Fibroblast of gingiva (primary cell): ENCODE results near the gene FBXO45.
"Not testable (repeated sequence)": the region's sequence is repeated elsewhere in the genome, so short reads cannot be mapped to it uniquely, and the experiment has no call there.

Source experiments
- DNase-seq: peaks from one replicate; pipeline ENCODE4 v3.0.0-alpha.2; 2011; ENCODE audit warnings: low read depth

FBXO45 gene

DNA sequence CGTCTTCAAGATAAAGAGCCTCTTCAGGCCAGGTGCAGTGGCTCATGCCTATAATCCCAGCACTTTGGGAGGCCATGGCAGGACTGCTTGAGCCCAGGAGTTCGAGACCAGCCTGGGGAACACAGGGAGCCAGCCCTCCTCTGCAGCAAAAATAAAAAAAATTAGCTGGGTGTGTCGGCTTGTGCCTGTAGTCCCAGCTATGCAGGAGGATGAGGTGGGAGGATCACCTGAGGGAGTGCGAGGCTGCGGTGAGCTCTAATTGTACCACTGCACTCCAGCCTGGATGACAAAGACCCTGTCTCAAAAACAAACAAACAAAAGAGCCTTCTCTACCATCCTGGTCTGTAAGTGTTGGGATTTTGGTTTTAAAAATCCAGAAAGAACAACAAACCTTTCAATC is 11.2 kb upstream of the FBXO45 start:
- no peak for DNase-seq

GRCh38 chr3:196558476-196558875 is 10.0 kb upstream of the FBXO45 start:
- DNase-seq: no peak

- DNase-seq: no peak
Observed at GRCh38 chr3:196559826-196560225, 8.6 kb upstream of the FBXO45 start.

DNA sequence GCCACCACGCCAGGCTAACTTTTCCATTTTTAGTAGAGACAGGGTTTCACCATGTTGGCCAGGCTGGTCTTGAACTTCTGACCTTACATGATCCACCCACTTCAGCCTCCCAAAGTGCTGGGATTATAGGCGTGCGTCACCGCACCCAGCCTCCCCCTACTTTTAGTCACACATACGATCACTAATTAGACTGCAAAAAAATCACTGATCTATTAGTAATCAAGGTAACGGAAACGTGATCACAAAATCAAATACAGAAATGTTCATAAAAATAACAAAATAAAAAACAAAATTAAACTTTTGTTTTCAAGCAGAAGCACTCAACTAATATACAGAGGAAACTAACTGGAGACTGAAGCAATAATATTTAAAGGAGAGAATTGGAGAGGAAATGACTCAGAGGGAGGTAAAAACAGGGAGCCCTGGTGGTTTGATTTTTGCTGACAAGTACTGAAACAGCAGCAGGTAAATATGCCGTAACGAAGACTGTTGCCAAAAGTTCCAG is 4.7 kb upstream of the FBXO45 start:
- no peak for DNase-seq

DNA sequence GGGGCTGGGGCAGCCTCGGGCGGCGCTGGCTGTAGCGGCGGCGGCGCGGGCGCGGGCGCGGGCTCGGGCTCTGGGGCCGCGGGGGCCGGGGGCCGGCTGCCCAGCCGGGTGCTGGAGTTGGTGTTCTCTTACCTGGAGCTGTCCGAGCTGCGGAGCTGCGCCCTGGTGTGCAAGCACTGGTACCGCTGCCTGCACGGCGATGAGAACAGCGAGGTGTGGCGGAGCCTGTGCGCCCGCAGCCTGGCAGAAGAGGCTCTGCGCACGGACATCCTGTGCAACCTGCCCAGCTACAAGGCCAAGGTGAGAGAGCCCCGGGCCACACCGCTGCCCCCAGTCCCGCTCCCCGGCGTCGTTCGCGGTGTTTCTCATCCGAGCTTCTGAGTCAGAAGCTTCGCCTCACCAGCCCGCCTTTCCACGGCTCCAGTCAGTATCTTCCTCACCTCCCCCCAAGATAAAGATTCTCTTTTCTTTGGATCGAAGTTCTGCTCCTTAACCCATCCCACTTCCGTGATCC is 600 bp downstream of the FBXO45 start:
- DNase-seq: peak; percentile 3

DNA sequence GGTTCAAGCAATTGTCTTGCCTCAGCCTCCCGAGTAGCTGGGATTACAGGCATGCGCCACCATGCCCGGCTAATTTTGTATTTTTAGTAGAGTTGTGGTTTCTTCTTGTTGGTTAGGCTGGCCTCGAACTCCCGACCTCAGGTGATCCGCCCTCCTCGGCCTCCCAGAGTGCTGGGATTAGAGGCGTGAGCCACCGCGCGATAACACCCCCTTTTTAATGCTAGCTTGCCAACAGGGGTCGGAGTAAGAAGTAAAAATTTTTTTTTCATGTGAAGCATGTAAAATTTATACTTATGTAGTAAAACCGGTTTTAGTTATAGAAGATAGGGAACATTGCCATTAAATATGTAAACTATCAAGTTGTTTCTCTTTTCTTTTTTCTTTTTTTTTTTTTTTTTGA is 1.9 kb downstream of the FBXO45 start:
- DNase-seq: not testable (repeated sequence)

GRCh38 chr3:196572389-196572788 is 3.9 kb downstream of the FBXO45 start:
- no peak for DNase-seq

DNA sequence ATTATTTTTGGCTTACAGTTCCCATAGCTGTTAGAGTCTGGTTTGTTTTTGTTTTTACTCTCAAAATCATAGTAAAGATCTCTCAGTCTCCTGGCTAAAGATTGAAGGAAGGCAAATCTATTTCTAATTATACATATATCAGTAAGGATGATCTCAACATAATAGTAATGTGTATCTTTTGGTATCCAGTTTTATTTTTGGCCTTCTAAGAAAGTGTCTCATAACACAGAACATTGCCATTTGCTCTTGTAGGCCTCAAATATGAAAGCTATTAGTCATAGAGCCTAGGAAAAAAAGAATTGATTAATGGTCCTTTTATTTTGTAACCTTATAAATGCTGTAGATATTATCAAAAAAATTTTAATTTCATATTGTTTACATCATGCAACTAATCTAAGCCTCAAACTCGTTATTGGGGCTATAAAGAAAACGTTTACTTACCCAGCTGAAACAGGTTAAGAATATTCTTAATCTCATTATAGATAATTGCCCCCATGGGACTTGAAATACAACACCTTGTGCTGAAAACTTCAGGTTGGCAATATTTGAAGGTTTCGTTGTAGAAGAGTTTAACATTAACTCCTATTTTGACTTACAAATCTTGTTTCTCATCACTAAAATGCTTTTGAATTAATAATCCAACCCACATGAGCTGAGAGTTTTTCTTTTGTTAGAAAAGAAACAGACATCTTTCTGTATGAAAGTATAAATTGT is 16.7 kb downstream of the FBXO45 start:
- no peak for DNase-seq

DNA sequence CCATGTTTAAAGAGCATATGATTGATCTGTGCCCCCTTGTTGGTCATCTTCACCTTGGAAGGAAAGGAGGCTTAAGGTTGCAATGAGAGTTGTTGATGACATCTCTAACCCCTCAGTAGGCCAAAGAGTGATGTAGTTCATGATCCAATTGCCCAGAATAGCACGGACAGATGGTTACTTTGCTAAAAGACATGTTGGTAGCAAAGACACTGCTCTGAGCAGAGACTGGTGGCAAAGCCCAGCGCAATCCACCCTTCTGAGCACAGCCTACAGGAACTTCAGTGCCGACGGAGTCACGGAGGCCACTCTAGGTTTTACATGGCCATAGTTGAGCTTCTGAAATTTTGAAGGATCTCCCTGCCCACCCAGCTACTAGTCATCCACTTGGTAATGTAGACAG is 21.8 kb downstream of the FBXO45 start:
- DNase-seq: no peak

DNA sequence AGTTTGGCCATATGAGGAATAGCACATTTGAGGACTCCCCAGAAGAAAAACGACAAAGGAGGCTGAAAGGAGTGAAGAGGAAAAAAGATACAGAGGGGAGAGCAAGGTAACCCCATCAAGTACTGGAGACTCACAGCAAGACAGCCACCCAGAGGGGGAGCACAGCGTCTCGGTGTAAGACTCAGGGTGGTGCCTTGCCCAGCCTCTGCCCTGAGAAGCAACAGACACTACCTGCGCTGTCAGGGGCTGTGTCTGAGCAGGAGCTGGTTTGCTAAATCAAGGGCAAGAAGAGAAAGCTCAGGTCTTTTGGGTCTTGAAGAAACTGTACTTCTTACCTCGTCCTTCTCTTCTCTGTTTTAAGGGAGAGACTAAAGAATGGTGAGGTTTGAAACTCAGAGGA is 27.9 kb downstream of the FBXO45 start:
- DNase-seq: no peak

GRCh38 chr3:196597971-196598733 is 29.7 kb downstream of the FBXO45 start:
- DNase-seq: not testable (repeated sequence)

GRCh38 chr3:196599734-196600128 is 31.3 kb downstream of the FBXO45 start:
- no peak for DNase-seq

GRCh38 chr3:196600359-196600758 is 31.9 kb downstream of the FBXO45 start:
- no peak for DNase-seq

GRCh38 chr3:196602673-196603072 is 34.2 kb downstream of the FBXO45 start:
- no peak for DNase-seq

DNA sequence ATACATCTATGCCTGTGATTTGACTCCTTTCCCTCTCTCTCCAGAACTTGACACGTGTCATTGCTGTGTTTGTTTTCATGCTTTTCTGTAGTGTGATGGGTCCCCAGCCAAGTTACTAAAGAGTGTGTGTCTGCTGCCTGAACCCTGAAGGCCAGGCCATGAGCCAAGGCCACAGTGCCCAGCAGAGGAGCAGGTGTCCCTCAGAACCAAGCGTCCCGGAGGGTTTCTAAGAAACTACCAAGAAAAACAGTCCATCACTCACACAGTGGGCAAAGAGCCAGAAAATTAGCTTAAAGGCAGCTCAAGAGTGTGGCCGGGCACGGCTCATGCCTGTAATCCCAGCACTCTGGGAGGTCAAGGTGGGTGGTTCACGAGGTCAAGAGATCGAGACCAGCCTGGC is 35.2 kb downstream of the FBXO45 start:
- no peak for DNase-seq

GRCh38 chr3:196604548-196604947 is 36.1 kb downstream of the FBXO45 start:
- DNase-seq: no peak

- no peak for DNase-seq
Observed at GRCh38 chr3:196608693-196609092, 40.2 kb downstream of the FBXO45 start.

- peak; percentile 71 for DNase-seq
Observed at GRCh38 chr3:196609343-196609775, 40.9 kb downstream of the FBXO45 start.

DNA sequence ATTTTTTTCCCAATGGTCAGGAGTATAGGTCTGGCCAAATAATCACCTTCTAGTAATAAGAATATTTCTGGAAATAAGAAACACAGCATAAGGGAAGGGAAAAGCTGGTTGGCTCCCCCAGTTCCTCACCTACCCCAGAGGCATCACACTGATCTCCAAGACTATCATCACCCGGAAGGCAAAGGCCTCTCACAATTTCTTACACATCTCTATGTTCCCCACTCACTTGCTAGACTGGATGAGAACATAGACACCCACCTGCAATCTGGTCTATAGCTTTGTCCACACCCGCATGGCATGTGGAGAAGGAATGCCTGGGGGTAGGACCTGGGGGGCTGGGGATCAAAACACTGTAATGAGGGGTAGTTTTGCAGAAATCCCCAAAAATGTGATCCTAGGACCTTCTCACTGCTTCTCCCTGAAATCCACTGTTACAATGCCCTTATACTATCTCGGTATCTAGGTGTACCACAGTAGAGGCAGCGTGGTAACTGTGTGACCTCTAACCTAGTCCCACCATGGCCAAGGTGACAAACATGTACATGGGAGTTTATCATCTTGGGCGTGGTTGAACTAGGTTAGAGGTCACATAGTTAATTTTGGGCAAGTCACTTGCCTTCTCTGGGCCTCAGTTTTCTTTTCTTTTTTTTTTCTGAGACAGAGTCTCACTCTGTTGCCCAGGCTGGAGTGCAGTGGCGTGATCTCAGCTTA is 41.5 kb downstream of the FBXO45 start:
- no peak for DNase-seq

GRCh38 chr3:196611761-196612483 is 43.5 kb downstream of the FBXO45 start:
- DNase-seq: no peak

DNA sequence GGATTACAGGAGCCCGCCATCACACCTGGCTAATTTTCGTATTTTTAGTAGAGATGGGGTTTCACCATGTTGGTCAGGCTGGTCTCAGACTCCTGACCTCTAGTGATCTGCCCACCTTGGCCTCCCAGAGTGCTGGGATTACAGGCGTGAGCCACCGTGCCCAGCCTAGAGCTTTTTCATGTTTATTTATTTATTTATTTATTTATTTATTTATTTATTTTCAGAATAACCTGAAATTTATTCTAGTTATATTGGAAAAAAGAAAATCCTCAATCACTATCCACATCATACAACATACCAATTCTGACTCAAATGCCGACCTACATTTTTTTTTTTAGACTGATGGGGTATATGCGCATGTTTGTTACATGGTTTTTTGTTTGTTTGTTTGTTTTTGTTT is 46.8 kb downstream of the FBXO45 start:
- not testable (repeated sequence) for DNase-seq

DNA sequence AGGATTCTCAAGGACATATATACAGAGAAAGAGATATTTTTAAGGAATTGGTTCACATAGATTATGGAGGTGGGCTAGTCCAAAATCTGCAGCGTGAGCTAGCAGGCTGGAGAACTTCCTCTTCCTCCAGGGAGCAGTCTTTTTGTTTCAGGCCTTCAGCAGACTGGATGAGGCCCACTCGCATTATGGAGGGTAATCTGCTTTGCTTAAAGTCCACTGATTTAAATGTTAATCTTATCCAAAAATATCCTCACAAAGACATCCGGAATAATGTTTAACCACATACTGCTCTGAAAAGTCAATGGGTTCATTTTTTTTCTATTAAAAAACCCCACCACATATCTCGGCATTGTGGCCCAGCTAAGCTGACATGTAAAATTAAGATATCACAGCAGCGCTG is 48.8 kb downstream of the FBXO45 start:
- DNase-seq: no peak
